ENCODE results near the gene ATP6V0A1. TPM values are rescaled to one million over a fixed set of nuclear protein-coding genes. Genes with fewer than 3 reads are reported as not detected.

ATP6V0A1 gene
- total and polyA plus RNA-seq, 2 donors: 15.4 to 47.7 TPM

GRCh38 chr17:42563543-42563942 lies 104.9 kb downstream of the ATP6V0A1 start:
- Histone ChIP-seq H3K4me3 (ENCODE audit: low read length in 2 of 2) (no peak overlapping the region), H3K9me3 (ENCODE audit: control insufficient read depth in 2 of 2, insufficient read depth in 1 of 2, low read length in 1 of 2) (no peaks in the 10 kb centered on the region), H3K36me3 (ENCODE audit: control insufficient read depth in 2 of 2, insufficient read depth in 2 of 2, low read length in 1 of 2) (peaks cover 25 to 33% of the 10 kb centered on the region in 2 donors), H3K27me3 (ENCODE audit: control insufficient read depth in 2 of 2, insufficient read depth in 1 of 2, low read length in 1 of 2) (no peaks in the 10 kb centered on the region), H3K4me1 (ENCODE audit: control insufficient read depth in 2 of 2, insufficient read depth in 2 of 2, low read length in 2 of 2) (peaks cover 22 to 44% of the 10 kb centered on the region in 2 donors), H3K27ac (ENCODE audit: low read depth in 1 of 2, low read length in 1 of 2) (no peak overlapping the region)
- no peak for DNase-seq (ENCODE audit: low read depth in 6 of 9, low spot score in 9 of 9)
- 78% methylated on average over 1 of the region's 1 CpG for whole genome bisulfite sequencing

- DNase-seq (ENCODE audit: low read depth in 6 of 9, low spot score in 9 of 9): no peak
- no peaks in the 10 kb centered on the region for H3K27me3 ChIP-seq (ENCODE audit: control insufficient read depth in 2 of 2, insufficient read depth in 1 of 2, low read length in 1 of 2)
- H3K9me3 ChIP-seq (ENCODE audit: control insufficient read depth in 2 of 2, insufficient read depth in 1 of 2, low read length in 1 of 2): no peaks in the 10 kb centered on the region
- H3K4me1 ChIP-seq (ENCODE audit: control insufficient read depth in 2 of 2, insufficient read depth in 2 of 2, low read length in 2 of 2): peaks cover 22 to 44% of the 10 kb centered on the region in 2 donors
- WGBS: 92% methylated on average over 9 of the region's 9 CpGs
- H3K27ac ChIP-seq (ENCODE audit: low read depth in 1 of 2, low read length in 1 of 2): no peak overlapping the region
- H3K36me3 ChIP-seq (ENCODE audit: control insufficient read depth in 2 of 2, insufficient read depth in 2 of 2, low read length in 1 of 2): peaks cover 30 to 37% of the 10 kb centered on the region in 2 donors
- H3K4me3 ChIP-seq (ENCODE audit: low read length in 2 of 2): no peak overlapping the region
These were observed 105.3 kb downstream of the ATP6V0A1 start for GRCh38 chr17:42563950-42564349.

GRCh38 chr17:42564815-42565522 lies 106.3 kb downstream of the ATP6V0A1 start:
- H3K4me1 ChIP-seq (ENCODE audit: control insufficient read depth in 2 of 2, insufficient read depth in 2 of 2, low read length in 2 of 2): peaks cover 22 to 41% of the 10 kb centered on the region in 2 donors
- WGBS: over 99% methylated on average over 15 of the region's 15 CpGs

GRCh38 chr17:42565523-42566214 lies 107.0 kb downstream of the ATP6V0A1 start:
- H3K4me3 ChIP-seq (ENCODE audit: low read length in 2 of 2): no peak overlapping the region
- no peaks in the 10 kb centered on the region for H3K27me3 ChIP-seq (ENCODE audit: control insufficient read depth in 2 of 2, insufficient read depth in 1 of 2, low read length in 1 of 2)
- peaks cover 22 to 41% of the 10 kb centered on the region in 2 donors for H3K4me1 ChIP-seq (ENCODE audit: control insufficient read depth in 2 of 2, insufficient read depth in 2 of 2, low read length in 2 of 2)
- H3K27ac ChIP-seq (ENCODE audit: low read depth in 1 of 2, low read length in 1 of 2): peak overlapping the region in 1 of 2 donors; percentile 92
- H3K9me3 ChIP-seq (ENCODE audit: control insufficient read depth in 2 of 2, insufficient read depth in 1 of 2, low read length in 1 of 2): no peaks in the 10 kb centered on the region
- DNase-seq (ENCODE audit: low read depth in 6 of 9, low spot score in 9 of 9): no peak
- 97% methylated on average over 16 of the region's 16 CpGs for WGBS
- peaks cover 44 to 54% of the 10 kb centered on the region in 2 donors for H3K36me3 ChIP-seq (ENCODE audit: control insufficient read depth in 2 of 2, insufficient read depth in 2 of 2, low read length in 1 of 2)

More at GRCh38 chr17:42564815-42565522, 106.3 kb downstream of the ATP6V0A1 start:
- no peak for DNase-seq (ENCODE audit: low read depth in 6 of 9, low spot score in 9 of 9)
- Histone ChIP-seq H3K36me3 (ENCODE audit: control insufficient read depth in 2 of 2, insufficient read depth in 2 of 2, low read length in 1 of 2) (peaks cover 40 to 47% of the 10 kb centered on the region in 2 donors), H3K9me3 (ENCODE audit: control insufficient read depth in 2 of 2, insufficient read depth in 1 of 2, low read length in 1 of 2) (no peaks in the 10 kb centered on the region), H3K27me3 (ENCODE audit: control insufficient read depth in 2 of 2, insufficient read depth in 1 of 2, low read length in 1 of 2) (no peaks in the 10 kb centered on the region), H3K4me3 (ENCODE audit: low read length in 2 of 2) (no peak overlapping the region), H3K27ac (ENCODE audit: low read depth in 1 of 2, low read length in 1 of 2) (no peak overlapping the region)

- no peak for DNase-seq (ENCODE audit: low read depth in 6 of 9, low spot score in 9 of 9)
- peak overlapping the region; percentile 83 to 84 for H3K4me3 ChIP-seq (ENCODE audit: low read length in 2 of 2)
- H3K9me3 ChIP-seq (ENCODE audit: control insufficient read depth in 2 of 2, insufficient read depth in 1 of 2, low read length in 1 of 2): no peaks in the 10 kb centered on the region
- WGBS: 64% methylated on average over 28 of the region's 28 CpGs
- H3K27me3 ChIP-seq (ENCODE audit: control insufficient read depth in 2 of 2, insufficient read depth in 1 of 2, low read length in 1 of 2): no peaks in the 10 kb centered on the region
- H3K4me1 ChIP-seq (ENCODE audit: control insufficient read depth in 2 of 2, insufficient read depth in 2 of 2, low read length in 2 of 2): peaks cover 22 to 40% of the 10 kb centered on the region in 2 donors
- H3K36me3 ChIP-seq (ENCODE audit: control insufficient read depth in 2 of 2, insufficient read depth in 2 of 2, low read length in 1 of 2): peaks cover 47 to 61% of the 10 kb centered on the region in 2 donors
- H3K27ac ChIP-seq (ENCODE audit: low read depth in 1 of 2, low read length in 1 of 2): peak overlapping the region; percentile 85 to 92
These were observed 107.7 kb downstream of the ATP6V0A1 start for GRCh38 chr17:42566215-42566882.

GRCh38 chr17:42566883-42567573 lies 108.3 kb downstream of the ATP6V0A1 start, which contains the start of gene MLX:
Gene MLX (plus strand): TSS chr17:42567100. CDS start chr17:42567125, 25 bp downstream.
- Histone ChIP-seq H3K4me3 (ENCODE audit: low read length in 2 of 2) (peak within 1 kb of the TSS; percentile 83 to 84), H3K36me3 (ENCODE audit: control insufficient read depth in 2 of 2, insufficient read depth in 2 of 2, low read length in 1 of 2) (peaks cover 54 to 68% of the 10 kb centered on the region in 2 donors), H3K9me3 (ENCODE audit: control insufficient read depth in 2 of 2, insufficient read depth in 1 of 2, low read length in 1 of 2) (no peaks in the 10 kb centered on the region), H3K27me3 (ENCODE audit: control insufficient read depth in 2 of 2, insufficient read depth in 1 of 2, low read length in 1 of 2) (no peaks in the 10 kb centered on the region), H3K4me1 (ENCODE audit: control insufficient read depth in 2 of 2, insufficient read depth in 2 of 2, low read length in 2 of 2) (peaks cover 20 to 34% of the 10 kb centered on the region in 2 donors), H3K27ac (ENCODE audit: low read depth in 1 of 2, low read length in 1 of 2) (peak within 1 kb of the TSS; percentile 85 to 92)
- peak in 8 of 9 donors; percentile 81 to 94 (median 88) for DNase-seq (ENCODE audit: low read depth in 6 of 9, low spot score in 9 of 9)
- WGBS: under 1% methylated on average over 72 of the region's 72 CpGs

GRCh38 chr17:42568341-42569111 lies 109.8 kb downstream of the ATP6V0A1 start:
- Histone ChIP-seq H3K36me3 (ENCODE audit: control insufficient read depth in 2 of 2, insufficient read depth in 2 of 2, low read length in 1 of 2) (peaks cover 69 to 83% of the 10 kb centered on the region in 2 donors), H3K27ac (ENCODE audit: low read depth in 1 of 2, low read length in 1 of 2) (no peak overlapping the region), H3K4me3 (ENCODE audit: low read length in 2 of 2) (no peak overlapping the region), H3K9me3 (ENCODE audit: control insufficient read depth in 2 of 2, insufficient read depth in 1 of 2, low read length in 1 of 2) (no peaks in the 10 kb centered on the region), H3K27me3 (ENCODE audit: control insufficient read depth in 2 of 2, insufficient read depth in 1 of 2, low read length in 1 of 2) (no peaks in the 10 kb centered on the region), H3K4me1 (ENCODE audit: control insufficient read depth in 2 of 2, insufficient read depth in 2 of 2, low read length in 2 of 2) (peaks cover 10 to 22% of the 10 kb centered on the region in 2 donors)
- DNase-seq (ENCODE audit: low read depth in 6 of 9, low spot score in 9 of 9): no peak
- 93% methylated on average over 14 of the region's 14 CpGs for WGBS
